Testis (tissue), 2 donors: ENCODE results near the gene RERE.

Experiments
- CTCF ChIP-seq, 3 experiments: fragments of 450-650 bp in 2 of 3; fragments of 200-600 bp in 1 of 3; sonication (generic) in 1 of 3; IDR thresholded peaks; one replicate each; pipeline ENCODE4 v1.5.1; 2016 to 2019; ENCODE audit warnings: antibody characterized with exemption in 3 of 3, mild to moderate bottlenecking in 2 of 3, moderate library complexity in 1 of 3
- POLR2A ChIP-seq: fragments of 450-650 bp; IDR thresholded peaks from one replicate; pipeline ENCODE4 v1.6.1; 2017; ENCODE audit warnings: antibody characterized with exemption, mild to moderate bottlenecking, moderate library complexity

DNA sequence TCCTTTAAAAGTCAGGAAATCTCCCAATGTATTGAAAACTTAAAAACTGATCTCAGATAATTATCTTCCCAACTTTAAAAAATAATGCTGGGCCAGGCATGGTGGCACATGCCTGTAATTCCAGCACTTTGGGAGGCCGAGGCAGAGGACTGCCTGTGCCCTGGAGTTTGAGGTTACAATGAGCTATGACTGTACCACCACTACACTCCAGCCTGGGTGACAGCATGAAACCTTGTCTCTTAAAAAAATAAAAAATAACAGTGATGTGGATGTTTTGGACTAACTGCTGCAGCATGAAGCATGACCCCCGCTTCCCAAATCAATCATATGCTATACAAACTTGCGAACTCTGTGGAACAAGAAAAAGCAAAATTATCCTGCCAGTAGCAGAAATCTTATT lies 186.3 kb downstream of the RERE start:
- TF ChIP-seq CTCF (IDR thresholded peaks at IDR 0.05) (no peak), POLR2A (no peak)
